ENCODE measurements around the gene RNF208. TPM values are rescaled to one million over a fixed set of nuclear protein-coding genes. Genes with fewer than 3 reads are reported as not detected.

The RNF208 gene
- total and polyA plus RNA-seq, 10 of the 15 experiments (the other 5 are each of a cell fraction or from before 2014, with no cell fraction given), result 0.06 to 10.7 (median 0.77) TPM

DNA sequence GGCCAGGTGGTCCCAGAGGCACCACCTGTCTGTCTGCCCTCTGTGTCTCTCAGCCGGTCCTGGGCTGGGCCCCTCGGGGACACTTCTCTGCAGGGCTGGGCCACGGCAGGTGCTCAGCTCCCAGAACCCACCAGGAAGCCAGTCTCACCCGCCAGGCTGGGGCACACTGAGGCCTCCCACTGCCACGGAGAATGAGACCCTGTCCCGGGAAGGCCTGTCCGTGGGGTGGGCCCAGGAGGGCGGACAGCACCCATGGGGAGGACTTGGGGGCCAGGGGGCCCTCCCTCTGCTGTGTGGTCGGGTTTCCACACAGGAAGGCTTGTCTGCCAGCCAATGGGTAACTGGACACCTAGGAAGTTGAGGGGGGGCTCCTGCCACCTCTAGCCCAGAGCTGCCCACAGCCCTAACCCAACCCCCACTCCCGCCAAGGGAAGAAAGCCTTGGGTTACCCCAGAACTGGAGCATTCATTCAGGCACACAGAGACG lies 14.9 kb upstream of the RNF208 start:
- Histone ChIP-seq H3K9me3 (replicated peaks; ENCODE audit: control insufficient read depth, insufficient read depth, low read length) (no peaks in the 10 kb centered on the region), H3K36me3 (ENCODE audit: control insufficient read depth in 2 of 2, insufficient read depth in 2 of 2, low read length in 1 of 2) (no peaks in the 10 kb centered on the region), H3K4me2 (ENCODE audit: control insufficient read depth, insufficient read depth) (peak overlapping the region; percentile 94), H3K4me3 (no peak overlapping the region), H3K4me1 (ENCODE audit: control insufficient read depth, insufficient read depth, low read length) (peaks cover 26% of the 10 kb centered on the region), H2AFZ (ENCODE audit: control insufficient read depth, low read depth, low read length) (peak overlapping the region; percentile 65), H4K20me1 (ENCODE audit: control insufficient read depth, insufficient read depth) (no peaks in the 10 kb centered on the region), H3K27me3 (replicated peaks in 1 of 2; ENCODE audit: control insufficient read depth in 2 of 2, insufficient read depth in 2 of 2, low read length in 1 of 2) (no peaks in the 10 kb centered on the region), H3K9ac (ENCODE audit: control insufficient read depth, insufficient read depth, low read length) (peak overlapping the region; percentile 44), H3K27ac (ENCODE audit: control insufficient read depth, insufficient read depth) (peak overlapping the region; percentile 31; the same call in 1 of the 2 replicates), H3K79me2 (ENCODE audit: control insufficient read depth, insufficient read depth, low read length) (peaks cover 14% of the 10 kb centered on the region)
- no TSS peak for BruUV-seq (replicated peaks)
- TF ChIP-seq IKZF1 (conservative IDR thresholded peaks at IDR 0.05) (0 out of 2 replicates have a peak, but pooled peaks have one; percentile 1), CBFB (IDR thresholded peaks at IDR 0.05; ENCODE audit: low read depth) (no peak)
- RAD21 ChIA-PET (ENCODE audit: unreplicated experiment), result interaction anchor here (0.6 to 4.6 kb wide), 28 partner anchors 14 to 436 kb away, joined by 3 to 20 read pairs (median 4); partner anchors contain the start of genes ANAPC2, MAN1B1, NELFB and RNF208
- in situ Hi-C loops (cut with MboI), result no loop called here
- 8% methylated on average over 11 of the region's 11 CpGs for WGBS (ENCODE audit: insufficient coverage, insufficient replicate concordance, low lambda C conversion rate, missing lambda C conversion rate)
- ATAC-seq (no peak), FAIRE-seq (no peak), DNase-seq (ENCODE audit: low read depth, low spot score) (no peak)
- CTCF ChIA-PET, result interaction anchor here (0.6 to 5.3 kb wide), 43 partner anchors 12 to 471 kb away, joined by 3 to 52 read pairs (median 4); partner anchors contain the start of genes ANAPC2, CYSRT1, DPP7 and EXD3
- POLR2A ChIA-PET, result interaction anchor here (0.9 to 9.2 kb wide), 9 partner anchors 14 to 166 kb away, joined by 3 to 112 read pairs (median 7); partner anchors contain the start of genes CYSRT1, NELFB, NRARP and RNF208
- SMC1A ChIA-PET (ENCODE audit: uncharacterized antibody, unreplicated experiment), result interaction anchor here (0.7 to 2.4 kb wide), 10 partner anchors 12 to 176 kb away, joined by 3 to 6 read pairs (median 4); partner anchors contain the start of gene TOR4A
- intact Hi-C loops (cut with micrococcal nuclease; ENCODE audit: unreplicated experiment), result loop anchor here (5.0 kb wide), 1 partner anchor 450 kb away; no protein-coding TSS in a partner anchor

DNA sequence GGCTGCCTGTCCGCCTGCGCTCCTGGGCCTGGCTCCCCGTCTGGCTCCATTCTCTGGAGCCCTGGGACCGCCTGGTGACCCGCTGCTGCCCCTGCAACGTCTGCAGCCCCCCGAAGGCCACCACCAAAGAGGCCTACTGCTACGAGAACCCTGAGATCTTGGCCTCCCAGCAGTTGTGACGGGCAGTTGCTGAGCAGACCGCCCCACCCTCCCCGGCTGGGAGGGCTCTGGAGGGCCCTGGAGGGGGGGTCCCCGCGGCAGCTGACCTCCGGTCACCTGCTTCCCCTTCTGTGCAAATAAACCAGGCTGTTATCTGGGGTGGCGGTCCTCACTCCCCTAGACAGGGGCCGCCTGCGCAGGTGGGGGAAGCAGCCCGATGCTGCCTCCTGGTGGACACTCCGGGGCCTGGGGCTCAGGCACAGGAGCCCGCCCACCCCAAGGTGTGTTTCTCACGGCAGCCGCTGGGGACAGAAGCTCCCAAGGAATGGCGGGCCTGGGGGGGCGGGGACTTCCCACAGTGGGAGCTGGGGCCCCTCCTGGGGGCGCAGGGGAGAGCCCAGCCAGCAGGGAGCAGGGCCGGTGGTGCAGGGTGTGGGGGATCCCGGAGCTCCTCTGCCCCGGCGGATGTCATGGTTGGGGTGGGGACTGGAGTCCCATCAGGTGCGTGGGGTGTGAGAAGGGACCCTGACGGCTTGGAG lies 14.3 kb upstream of the RNF208 start:
- intact Hi-C loops (cut with micrococcal nuclease; ENCODE audit: unreplicated experiment), result loop anchor here (5.0 kb wide), 1 partner anchor 449 kb away; no protein-coding TSS in a partner anchor
- H3K9me3 ChIP-seq (replicated peaks; ENCODE audit: control insufficient read depth, insufficient read depth, low read length), result no peaks in the 10 kb centered on the region
- DNase-seq (ENCODE audit: low read depth, low spot score) (no peak), FAIRE-seq (no peak), ATAC-seq (peak; percentile 65)
- in situ Hi-C loops (cut with MboI), result no loop called here
- ChIA-PET RAD21 (ENCODE audit: unreplicated experiment) (interaction anchor here (0.6 to 4.6 kb wide), 30 partner anchors 13 to 437 kb away, joined by 3 to 20 read pairs (median 4); partner anchors contain the start of genes ANAPC2, MAN1B1, NELFB and RNF208), POLR2A (interaction anchor here (0.6 to 9.2 kb wide), 10 partner anchors 13 to 805 kb away, joined by 3 to 112 read pairs (median 6); partner anchors contain the start of genes CYSRT1, NELFB, NRARP and RNF208), SMC1A (ENCODE audit: uncharacterized antibody, unreplicated experiment) (interaction anchor here (0.7 to 2.4 kb wide), 9 partner anchors 11 to 176 kb away, joined by 3 to 6 read pairs (median 4); partner anchors contain the start of gene TOR4A), CTCF (interaction anchor here (0.6 to 5.3 kb wide), 43 partner anchors 11 to 471 kb away, joined by 3 to 52 read pairs (median 4); partner anchors contain the start of genes ANAPC2, CYSRT1, DPP7 and EXD3)
- H3K27me3 ChIP-seq (replicated peaks in 1 of 2; ENCODE audit: control insufficient read depth in 2 of 2, insufficient read depth in 2 of 2, low read length in 1 of 2), result no peaks in the 10 kb centered on the region
- BruUV-seq (replicated peaks), result no TSS peak
- 8% methylated on average over 27 of the region's 31 CpGs for WGBS (ENCODE audit: insufficient coverage, insufficient replicate concordance, low lambda C conversion rate, missing lambda C conversion rate)
- no peak overlapping the region for H3K4me3 ChIP-seq
- peak overlapping the region; percentile 94 for H3K4me2 ChIP-seq (ENCODE audit: control insufficient read depth, insufficient read depth)
- peaks cover 8% of the 10 kb centered on the region for H3K79me2 ChIP-seq (ENCODE audit: control insufficient read depth, insufficient read depth, low read length)
- peak overlapping the region; percentile 65 for H2AFZ ChIP-seq (ENCODE audit: control insufficient read depth, low read depth, low read length)
- no peaks in the 10 kb centered on the region for H4K20me1 ChIP-seq (ENCODE audit: control insufficient read depth, insufficient read depth)
- peak overlapping the region; percentile 44 for H3K9ac ChIP-seq (ENCODE audit: control insufficient read depth, insufficient read depth, low read length)
- peaks cover 26% of the 10 kb centered on the region for H3K4me1 ChIP-seq (ENCODE audit: control insufficient read depth, insufficient read depth, low read length)
- peak overlapping the region; percentile 31; the same call in 1 of the 2 replicates for H3K27ac ChIP-seq (ENCODE audit: control insufficient read depth, insufficient read depth)
- no peaks in the 10 kb centered on the region for H3K36me3 ChIP-seq (ENCODE audit: control insufficient read depth in 2 of 2, insufficient read depth in 2 of 2, low read length in 1 of 2)
- TF ChIP-seq SRF (IDR thresholded peaks at IDR 0.05; ENCODE audit: low read depth in 2 of 2, low read length in 2 of 2), result no peak
- peak; percentile 23 for TF ChIP-seq SP1 (IDR thresholded peaks at IDR 0.05; ENCODE audit: low read depth, low read length)
- TF ChIP-seq, protein P1, sequence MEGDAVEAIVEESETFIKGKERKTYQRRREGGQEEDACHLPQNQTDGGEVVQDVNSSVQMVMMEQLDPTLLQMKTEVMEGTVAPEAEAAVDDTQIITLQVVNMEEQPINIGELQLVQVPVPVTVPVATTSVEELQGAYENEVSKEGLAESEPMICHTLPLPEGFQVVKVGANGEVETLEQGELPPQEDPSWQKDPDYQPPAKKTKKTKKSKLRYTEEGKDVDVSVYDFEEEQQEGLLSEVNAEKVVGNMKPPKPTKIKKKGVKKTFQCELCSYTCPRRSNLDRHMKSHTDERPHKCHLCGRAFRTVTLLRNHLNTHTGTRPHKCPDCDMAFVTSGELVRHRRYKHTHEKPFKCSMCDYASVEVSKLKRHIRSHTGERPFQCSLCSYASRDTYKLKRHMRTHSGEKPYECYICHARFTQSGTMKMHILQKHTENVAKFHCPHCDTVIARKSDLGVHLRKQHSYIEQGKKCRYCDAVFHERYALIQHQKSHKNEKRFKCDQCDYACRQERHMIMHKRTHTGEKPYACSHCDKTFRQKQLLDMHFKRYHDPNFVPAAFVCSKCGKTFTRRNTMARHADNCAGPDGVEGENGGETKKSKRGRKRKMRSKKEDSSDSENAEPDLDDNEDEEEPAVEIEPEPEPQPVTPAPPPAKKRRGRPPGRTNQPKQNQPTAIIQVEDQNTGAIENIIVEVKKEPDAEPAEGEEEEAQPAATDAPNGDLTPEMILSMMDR (IDR thresholded peaks at IDR 0.05 in 2 of 3, conservative IDR thresholded peaks at IDR 0.05 in 1 of 3; ENCODE audit: control insufficient read depth in 2 of 3, extremely low read depth in 1 of 3, insufficient read depth in 1 of 3, low read depth in 3 of 3, low read length in 3 of 3), result peak; percentile 99 to 100 (median 100); a peak in 5 of 6 replicates
- TF ChIP-seq JUND (IDR thresholded peaks at IDR 0.05; ENCODE audit: low read depth, low read length), result 0 out of 2 replicates have a peak, but pooled peaks have one; percentile 21
- peak; percentile 68; the same call in 1 of the 2 replicates for TF ChIP-seq MTA2 (IDR thresholded peaks at IDR 0.05; ENCODE audit: low read depth)
- peak; percentile 95 for TF ChIP-seq YY1 (IDR thresholded peaks at IDR 0.05; ENCODE audit: low read depth, low read length)
- TF ChIP-seq, protein P2, sequence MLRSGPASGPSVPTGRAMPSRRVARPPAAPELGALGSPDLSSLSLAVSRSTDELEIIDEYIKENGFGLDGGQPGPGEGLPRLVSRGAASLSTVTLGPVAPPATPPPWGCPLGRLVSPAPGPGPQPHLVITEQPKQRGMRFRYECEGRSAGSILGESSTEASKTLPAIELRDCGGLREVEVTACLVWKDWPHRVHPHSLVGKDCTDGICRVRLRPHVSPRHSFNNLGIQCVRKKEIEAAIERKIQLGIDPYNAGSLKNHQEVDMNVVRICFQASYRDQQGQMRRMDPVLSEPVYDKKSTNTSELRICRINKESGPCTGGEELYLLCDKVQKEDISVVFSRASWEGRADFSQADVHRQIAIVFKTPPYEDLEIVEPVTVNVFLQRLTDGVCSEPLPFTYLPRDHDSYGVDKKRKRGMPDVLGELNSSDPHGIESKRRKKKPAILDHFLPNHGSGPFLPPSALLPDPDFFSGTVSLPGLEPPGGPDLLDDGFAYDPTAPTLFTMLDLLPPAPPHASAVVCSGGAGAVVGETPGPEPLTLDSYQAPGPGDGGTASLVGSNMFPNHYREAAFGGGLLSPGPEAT (IDR thresholded peaks at IDR 0.05; ENCODE audit: low read depth), result peak; percentile 82
- peak in 1 of 2 experiments; percentile 84; a peak in 2 of 3 replicates for TF ChIP-seq EGR1 (IDR thresholded peaks at IDR 0.05; ENCODE audit: borderline replicate concordance in 1 of 2, low read depth in 2 of 2, low read length in 2 of 2)
